ENCODE data around the gene ORM2. TPM values are rescaled to one million over a fixed set of nuclear protein-coding genes. Genes with fewer than 3 reads are reported as not detected.

ORM2 gene
- total RNA-seq, 1 experiment from 2014 or later = 46.0 TPM

DNA sequence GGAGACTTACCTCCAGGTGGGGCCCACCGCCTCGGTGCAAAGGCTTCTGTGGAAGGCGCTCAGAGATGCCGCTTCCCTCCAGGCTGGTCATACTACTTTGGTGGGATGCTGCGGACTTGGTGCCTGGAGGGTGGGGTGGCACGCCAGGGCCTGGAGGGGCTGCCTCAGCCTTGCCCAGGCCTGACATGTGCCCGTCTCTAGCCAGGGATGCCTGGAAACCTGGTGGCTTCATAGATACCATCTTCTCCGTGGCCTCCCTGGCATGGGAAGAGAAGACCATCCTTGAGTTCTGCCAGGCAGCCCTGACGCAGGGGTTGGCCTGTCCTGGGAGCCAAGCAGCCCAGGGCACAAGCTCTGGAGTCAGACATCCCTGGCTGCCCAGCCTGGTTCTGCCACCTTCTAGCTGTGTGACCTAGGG, 28.3 kb downstream of the ORM2 start:
- no peaks in the 10 kb centered on the region for H3K27me3 ChIP-seq (replicated peaks; ENCODE audit: control insufficient read depth, insufficient read depth, low read length)
- H3K27me3 Mint-ChIP-seq (ENCODE audit: insufficient read depth, unreplicated experiment) = no peaks in the 10 kb centered on the region
- H3K36me3 Mint-ChIP-seq (ENCODE audit: insufficient read depth, unreplicated experiment) = peaks cover 26% of the 10 kb centered on the region
- no peaks in the 10 kb centered on the region for H3K4me1 ChIP-seq
- no peak overlapping the region for H3K27ac Mint-ChIP-seq (ENCODE audit: unreplicated experiment)
- no peaks in the 10 kb centered on the region for H3K4me1 Mint-ChIP-seq (ENCODE audit: low read depth, unreplicated experiment)
- BruUV-seq (replicated peaks) = no TSS peak
- H3K9me3 Mint-ChIP-seq (ENCODE audit: unreplicated experiment) = no peaks in the 10 kb centered on the region
- no peaks in the 10 kb centered on the region for H3K36me3 ChIP-seq (ENCODE audit: control insufficient read depth, insufficient read depth, low read length)
- H3K9me3 ChIP-seq = no peaks in the 10 kb centered on the region
- intact Hi-C loops (cut with micrococcal nuclease; ENCODE audit: unreplicated experiment) = no loop called here
- H3K4me3 ChIP-seq (ENCODE audit: low read depth, low read length) = no peak overlapping the region
- H3K4me3 Mint-ChIP-seq (ENCODE audit: unreplicated experiment) = no peak overlapping the region
- CTCF ChIA-PET = no interaction called here
- DNase-seq = no peak
- TF ChIP-seq, protein P1, sequence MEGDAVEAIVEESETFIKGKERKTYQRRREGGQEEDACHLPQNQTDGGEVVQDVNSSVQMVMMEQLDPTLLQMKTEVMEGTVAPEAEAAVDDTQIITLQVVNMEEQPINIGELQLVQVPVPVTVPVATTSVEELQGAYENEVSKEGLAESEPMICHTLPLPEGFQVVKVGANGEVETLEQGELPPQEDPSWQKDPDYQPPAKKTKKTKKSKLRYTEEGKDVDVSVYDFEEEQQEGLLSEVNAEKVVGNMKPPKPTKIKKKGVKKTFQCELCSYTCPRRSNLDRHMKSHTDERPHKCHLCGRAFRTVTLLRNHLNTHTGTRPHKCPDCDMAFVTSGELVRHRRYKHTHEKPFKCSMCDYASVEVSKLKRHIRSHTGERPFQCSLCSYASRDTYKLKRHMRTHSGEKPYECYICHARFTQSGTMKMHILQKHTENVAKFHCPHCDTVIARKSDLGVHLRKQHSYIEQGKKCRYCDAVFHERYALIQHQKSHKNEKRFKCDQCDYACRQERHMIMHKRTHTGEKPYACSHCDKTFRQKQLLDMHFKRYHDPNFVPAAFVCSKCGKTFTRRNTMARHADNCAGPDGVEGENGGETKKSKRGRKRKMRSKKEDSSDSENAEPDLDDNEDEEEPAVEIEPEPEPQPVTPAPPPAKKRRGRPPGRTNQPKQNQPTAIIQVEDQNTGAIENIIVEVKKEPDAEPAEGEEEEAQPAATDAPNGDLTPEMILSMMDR (IDR thresholded peaks at IDR 0.05; ENCODE audit: insufficient read depth in 1 of 2, low read depth in 1 of 2, low read length in 1 of 2, severe bottlenecking in 1 of 2, unreplicated experiment in 1 of 2) = no peak
- POLR2A ChIA-PET = no interaction called here

DNA sequence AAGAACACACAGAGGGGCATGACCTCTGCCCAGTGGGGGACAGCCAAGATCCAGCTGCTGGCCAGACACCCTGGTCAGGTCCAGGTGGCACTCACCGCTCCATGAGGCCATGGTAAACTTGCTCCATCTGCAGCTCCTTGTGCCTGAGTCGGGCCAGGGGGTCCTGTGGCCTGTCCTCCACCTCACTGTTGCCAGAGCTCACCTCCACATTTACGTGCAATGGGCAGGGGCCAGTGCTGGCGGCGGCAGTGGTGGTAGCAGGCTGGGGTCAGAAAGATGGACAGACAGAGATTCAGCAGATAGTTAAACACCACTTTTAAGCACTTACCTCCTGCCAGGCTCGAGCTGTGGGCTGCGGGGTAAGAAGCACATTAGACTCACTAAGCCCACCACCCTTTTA, 30.1 kb downstream of the ORM2 start:
- Mint-ChIP-seq H3K27me3 (ENCODE audit: insufficient read depth, unreplicated experiment) (no peaks in the 10 kb centered on the region), H3K36me3 (ENCODE audit: insufficient read depth, unreplicated experiment) (peaks cover 31% of the 10 kb centered on the region), H3K27ac (ENCODE audit: unreplicated experiment) (no peak overlapping the region), H3K9me3 (ENCODE audit: unreplicated experiment) (no peaks in the 10 kb centered on the region), H3K4me1 (ENCODE audit: low read depth, unreplicated experiment) (no peaks in the 10 kb centered on the region), H3K4me3 (ENCODE audit: unreplicated experiment) (no peak overlapping the region)
- ChIA-PET POLR2A (no interaction called here), CTCF (no interaction called here)
- H3K27me3 ChIP-seq (replicated peaks; ENCODE audit: control insufficient read depth, insufficient read depth, low read length) = no peaks in the 10 kb centered on the region
- H3K4me1 ChIP-seq = peaks cover 4% of the 10 kb centered on the region; the same call in 1 of the 2 replicates
- no peaks in the 10 kb centered on the region for H3K9me3 ChIP-seq
- BruUV-seq (replicated peaks) = no TSS peak
- TF ChIP-seq, protein P1 (IDR thresholded peaks at IDR 0.05; ENCODE audit: insufficient read depth in 1 of 2, low read depth in 1 of 2, low read length in 1 of 2, severe bottlenecking in 1 of 2, unreplicated experiment in 1 of 2) = no peak
- no peak for DNase-seq
- H3K36me3 ChIP-seq (ENCODE audit: control insufficient read depth, insufficient read depth, low read length) = no peaks in the 10 kb centered on the region
- intact Hi-C loops (cut with micrococcal nuclease; ENCODE audit: unreplicated experiment) = no loop called here
- no peak overlapping the region for H3K4me3 ChIP-seq (ENCODE audit: low read depth, low read length)

DNA sequence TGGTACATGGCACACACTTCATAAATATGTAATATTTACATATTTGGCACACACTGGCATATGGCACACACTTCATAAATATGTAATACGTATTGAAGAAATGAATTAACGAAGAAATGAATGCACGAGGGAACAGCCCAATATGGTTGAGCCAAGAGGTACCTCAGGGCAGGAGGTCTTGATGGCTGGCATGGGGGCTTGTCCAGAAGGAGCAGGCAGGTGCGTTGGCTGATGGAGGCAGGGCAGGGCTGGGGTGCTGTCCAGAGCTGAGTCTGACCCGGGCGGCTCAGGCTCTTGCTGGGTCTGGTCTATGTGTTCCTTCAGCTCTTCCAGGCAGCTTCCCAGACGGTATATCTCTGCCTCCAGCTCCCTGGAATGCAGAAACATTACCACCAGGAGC, 31.9 kb downstream of the ORM2 start:
- CTCF ChIA-PET = no interaction called here
- intact Hi-C loops (cut with micrococcal nuclease; ENCODE audit: unreplicated experiment) = no loop called here
- peaks cover 8% of the 10 kb centered on the region for H3K4me1 ChIP-seq
- H3K9me3 ChIP-seq = no peaks in the 10 kb centered on the region
- H3K27me3 ChIP-seq (replicated peaks; ENCODE audit: control insufficient read depth, insufficient read depth, low read length) = no peaks in the 10 kb centered on the region
- peaks cover 7% of the 10 kb centered on the region for H3K4me1 Mint-ChIP-seq (ENCODE audit: low read depth, unreplicated experiment)
- BruUV-seq (replicated peaks) = no TSS peak
- H3K9me3 Mint-ChIP-seq (ENCODE audit: unreplicated experiment) = no peaks in the 10 kb centered on the region
- H3K27ac Mint-ChIP-seq (ENCODE audit: unreplicated experiment) = no peak overlapping the region
- no peaks in the 10 kb centered on the region for H3K27me3 Mint-ChIP-seq (ENCODE audit: insufficient read depth, unreplicated experiment)
- DNase-seq = no peak
- TF ChIP-seq, protein P1 (IDR thresholded peaks at IDR 0.05; ENCODE audit: insufficient read depth in 1 of 2, low read depth in 1 of 2, low read length in 1 of 2, severe bottlenecking in 1 of 2, unreplicated experiment in 1 of 2) = no peak
- no peak overlapping the region for H3K4me3 ChIP-seq (ENCODE audit: low read depth, low read length)
- H3K36me3 ChIP-seq (ENCODE audit: control insufficient read depth, insufficient read depth, low read length) = no peaks in the 10 kb centered on the region
- POLR2A ChIA-PET = no interaction called here
- peaks cover 29% of the 10 kb centered on the region for H3K36me3 Mint-ChIP-seq (ENCODE audit: insufficient read depth, unreplicated experiment)
- H3K4me3 Mint-ChIP-seq (ENCODE audit: unreplicated experiment) = no peak overlapping the region

Data from Caco-2 (cell line).